ENCODE measurements around the gene PRSS57.
"Not testable (repeated sequence)": the region's sequence is repeated elsewhere in the genome, so short reads cannot be mapped to it uniquely, and the experiment has no call there.

Gene PRSS57

GRCh38 chr19:666985-667573, 28.2 kb downstream of the PRSS57 start:
- H3K79me1 ChIP-seq (ENCODE audit: low read depth, low read length); H3K4me3 ChIP-seq (ENCODE audit: low read length in 2 of 2); H3K27ac ChIP-seq (replicated peaks; ENCODE audit: low read length); H3K14ac ChIP-seq (ENCODE audit: low read length); H3K4me1 ChIP-seq (ENCODE audit: control insufficient read depth in 2 of 2, insufficient read depth in 1 of 2, low read depth in 1 of 2, low read length in 2 of 2); H3K18ac ChIP-seq (ENCODE audit: low read length); H3K23ac ChIP-seq (ENCODE audit: low read depth, low read length, poor library complexity); DNase-seq (ENCODE audit: low spot score); H2BK12ac ChIP-seq (ENCODE audit: low read length); H3K4ac ChIP-seq (ENCODE audit: low read length); H3K4me2 ChIP-seq (ENCODE audit: insufficient read depth, low read length, poor library complexity, severe bottlenecking); H4K8ac ChIP-seq (ENCODE audit: low read depth, low read length); H3K36me3 ChIP-seq (replicated peaks in 1 of 2; ENCODE audit: control insufficient read depth in 2 of 2, insufficient read depth in 2 of 2, low read length in 2 of 2); H3K27me3 ChIP-seq (ENCODE audit: control insufficient read depth in 3 of 3, insufficient read depth in 3 of 3, low read depth in 1 of 3, low read length in 3 of 3); H4K91ac ChIP-seq (ENCODE audit: low read depth, low read length, poor library complexity); H2AFZ ChIP-seq (ENCODE audit: low read length); H3K9ac ChIP-seq (ENCODE audit: low read depth, low read length, poor library complexity); H2BK5ac ChIP-seq (ENCODE audit: low read length); H2BK120ac ChIP-seq (ENCODE audit: low read depth, low read length): not testable (repeated sequence)
- Histone ChIP-seq H2BK15ac (ENCODE audit: low read length) (peak overlapping the region; percentile 78), H3K9me3 (replicated peaks in 1 of 2; ENCODE audit: control insufficient read depth in 2 of 2, insufficient read depth in 1 of 2, low read depth in 1 of 2, low read length in 2 of 2) (peaks cover 9 to 10% of the 10 kb centered on the region in 2 donors), H2AK5ac (ENCODE audit: low read depth, low read length) (peak overlapping the region; percentile 84)
- WGBS, 2 donors (ENCODE audit: extremely low coverage in 2 of 2, insufficient read length in 2 of 2, insufficient replicate concordance in 1 of 2): no CpG with 5 or more reads among the region's 38 CpGs

- Histone ChIP-seq H2BK12ac (ENCODE audit: low read length) (peak overlapping the region; percentile 41), H3K4me2 (ENCODE audit: insufficient read depth, low read length, poor library complexity, severe bottlenecking) (peak overlapping the region; percentile 25), H3K79me1 (ENCODE audit: low read depth, low read length) (peaks cover 26% of the 10 kb centered on the region), H4K8ac (ENCODE audit: low read depth, low read length) (peak overlapping the region; percentile 92), H2BK15ac (ENCODE audit: low read length) (peak overlapping the region; percentile 85), H3K4me3 (ENCODE audit: low read length in 2 of 2) (peak overlapping the region in 1 of 2 donors; percentile 7), H2AK5ac (ENCODE audit: low read depth, low read length) (peak overlapping the region; percentile 56), H3K18ac (ENCODE audit: low read length) (peak overlapping the region; percentile 98), H3K36me3 (replicated peaks in 1 of 2; ENCODE audit: control insufficient read depth in 2 of 2, insufficient read depth in 2 of 2, low read length in 2 of 2) (peaks cover 0 to 2% of the 10 kb centered on the region in 2 donors), H3K4ac (ENCODE audit: low read length) (no peak overlapping the region), H3K27me3 (ENCODE audit: control insufficient read depth in 3 of 3, insufficient read depth in 3 of 3, low read depth in 1 of 3, low read length in 3 of 3) (peaks cover 0 to 2% (median 0%) of the 10 kb centered on the region in 3 experiments), H3K4me1 (ENCODE audit: control insufficient read depth in 2 of 2, insufficient read depth in 1 of 2, low read depth in 1 of 2, low read length in 2 of 2) (peaks cover 14 to 16% of the 10 kb centered on the region in 2 donors), H4K91ac (ENCODE audit: low read depth, low read length, poor library complexity) (no peak overlapping the region), H2BK5ac (ENCODE audit: low read length) (no peak overlapping the region), H3K14ac (ENCODE audit: low read length) (peak overlapping the region; percentile 94), H3K27ac (replicated peaks; ENCODE audit: low read length) (no peak overlapping the region), H2AFZ (ENCODE audit: low read length) (peak overlapping the region; percentile 86), H3K9ac (ENCODE audit: low read depth, low read length, poor library complexity) (peak overlapping the region; percentile 70), H2BK120ac (ENCODE audit: low read depth, low read length) (peak overlapping the region; percentile 87), H3K23ac (ENCODE audit: low read depth, low read length, poor library complexity) (peak overlapping the region; percentile 85), H3K9me3 (replicated peaks in 1 of 2; ENCODE audit: control insufficient read depth in 2 of 2, insufficient read depth in 1 of 2, low read depth in 1 of 2, low read length in 2 of 2) (peaks cover 9 to 10% of the 10 kb centered on the region in 2 donors)
- WGBS, 2 donors (ENCODE audit: extremely low coverage in 2 of 2, insufficient read length in 2 of 2, insufficient replicate concordance in 1 of 2): no CpG with 5 or more reads among the region's 24 CpGs
- peak; percentile 87 for DNase-seq (ENCODE audit: low spot score)
These were observed 30.3 kb downstream of the PRSS57 start for GRCh38 chr19:664913-665443.

- Histone ChIP-seq H3K27me3 (ENCODE audit: control insufficient read depth in 3 of 3, insufficient read depth in 3 of 3, low read depth in 1 of 3, low read length in 3 of 3) (peaks cover 0 to 2% (median 0%) of the 10 kb centered on the region in 3 experiments), H3K27ac (replicated peaks; ENCODE audit: low read length) (peak overlapping the region; percentile 76), H4K91ac (ENCODE audit: low read depth, low read length, poor library complexity) (no peak overlapping the region), H2BK15ac (ENCODE audit: low read length) (peak overlapping the region; percentile 3), H3K9me3 (replicated peaks in 1 of 2; ENCODE audit: control insufficient read depth in 2 of 2, insufficient read depth in 1 of 2, low read depth in 1 of 2, low read length in 2 of 2) (peaks cover 9 to 10% of the 10 kb centered on the region in 2 donors), H3K4me1 (ENCODE audit: control insufficient read depth in 2 of 2, insufficient read depth in 1 of 2, low read depth in 1 of 2, low read length in 2 of 2) (peaks cover 14 to 16% of the 10 kb centered on the region in 2 donors), H4K8ac (ENCODE audit: low read depth, low read length) (no peak overlapping the region), H2AFZ (ENCODE audit: low read length) (peak overlapping the region; percentile 92), H3K18ac (ENCODE audit: low read length) (peak overlapping the region; percentile 80), H3K9ac (ENCODE audit: low read depth, low read length, poor library complexity) (no peak overlapping the region), H2BK12ac (ENCODE audit: low read length) (no peak overlapping the region), H3K14ac (ENCODE audit: low read length) (no peak overlapping the region), H3K4me3 (ENCODE audit: low read length in 2 of 2) (peak overlapping the region; percentile 42 to 80), H3K79me1 (ENCODE audit: low read depth, low read length) (peaks cover 36% of the 10 kb centered on the region), H2BK5ac (ENCODE audit: low read length) (no peak overlapping the region), H3K4me2 (ENCODE audit: insufficient read depth, low read length, poor library complexity, severe bottlenecking) (no peak overlapping the region), H3K36me3 (replicated peaks in 1 of 2; ENCODE audit: control insufficient read depth in 2 of 2, insufficient read depth in 2 of 2, low read length in 2 of 2) (peaks cover 0 to 2% of the 10 kb centered on the region in 2 donors), H3K4ac (ENCODE audit: low read length) (peak overlapping the region; percentile 26), H3K23ac (ENCODE audit: low read depth, low read length, poor library complexity) (peak overlapping the region; percentile 69), H2BK120ac (ENCODE audit: low read depth, low read length) (no peak overlapping the region), H2AK5ac (ENCODE audit: low read depth, low read length) (peak overlapping the region; percentile 98)
- WGBS, 2 donors (ENCODE audit: extremely low coverage in 2 of 2, insufficient read length in 2 of 2, insufficient replicate concordance in 1 of 2): no CpG with 5 or more reads among the region's 18 CpGs
- DNase-seq (ENCODE audit: low spot score): no peak
These were observed 31.6 kb downstream of the PRSS57 start for GRCh38 chr19:663682-664117.

- Histone ChIP-seq H3K36me3 (replicated peaks in 1 of 2; ENCODE audit: control insufficient read depth in 2 of 2, insufficient read depth in 2 of 2, low read length in 2 of 2) (peaks cover 3 to 6% of the 10 kb centered on the region in 2 donors), H3K4me1 (ENCODE audit: control insufficient read depth in 2 of 2, insufficient read depth in 1 of 2, low read depth in 1 of 2, low read length in 2 of 2) (peaks cover 14 to 16% of the 10 kb centered on the region in 2 donors), H3K23ac (ENCODE audit: low read depth, low read length, poor library complexity) (peak within 1 kb of the TSS; percentile 69), H3K79me1 (ENCODE audit: low read depth, low read length) (peaks cover 41% of the 10 kb centered on the region), H2BK12ac (ENCODE audit: low read length) (no peak within 1 kb of the TSS), H3K4me2 (ENCODE audit: insufficient read depth, low read length, poor library complexity, severe bottlenecking) (peak within 1 kb of the TSS; percentile 92), H2BK120ac (ENCODE audit: low read depth, low read length) (no peak within 1 kb of the TSS), H3K18ac (ENCODE audit: low read length) (peak within 1 kb of the TSS; percentile 99), H3K27ac (replicated peaks; ENCODE audit: low read length) (peak within 1 kb of the TSS; percentile 76), H3K27me3 (ENCODE audit: control insufficient read depth in 3 of 3, insufficient read depth in 3 of 3, low read depth in 1 of 3, low read length in 3 of 3) (peaks cover 0 to 2% (median 0%) of the 10 kb centered on the region in 3 experiments), H4K91ac (ENCODE audit: low read depth, low read length, poor library complexity) (no peak within 1 kb of the TSS), H2AFZ (ENCODE audit: low read length) (peak within 1 kb of the TSS; percentile 92), H4K8ac (ENCODE audit: low read depth, low read length) (no peak within 1 kb of the TSS), H3K4me3 (ENCODE audit: low read length in 2 of 2) (peak within 1 kb of the TSS; percentile 71 to 95), H2AK5ac (ENCODE audit: low read depth, low read length) (peak within 1 kb of the TSS; percentile 98), H3K4ac (ENCODE audit: low read length) (peak within 1 kb of the TSS; percentile 37), H2BK5ac (ENCODE audit: low read length) (peak within 1 kb of the TSS; percentile 95), H3K9ac (ENCODE audit: low read depth, low read length, poor library complexity) (peak within 1 kb of the TSS; percentile 99), H2BK15ac (ENCODE audit: low read length) (peak within 1 kb of the TSS; percentile 78), H3K9me3 (replicated peaks in 1 of 2; ENCODE audit: control insufficient read depth in 2 of 2, insufficient read depth in 1 of 2, low read depth in 1 of 2, low read length in 2 of 2) (peaks cover 9 to 10% of the 10 kb centered on the region in 2 donors), H3K14ac (ENCODE audit: low read length) (peak within 1 kb of the TSS; percentile 99)
- peak; percentile 86 for DNase-seq (ENCODE audit: low spot score)
- no CpG with 5 or more reads among the region's 97 CpGs for WGBS, 2 donors (ENCODE audit: extremely low coverage in 2 of 2, insufficient read length in 2 of 2, insufficient replicate concordance in 1 of 2)
These were observed 32.1 kb downstream of the PRSS57 start, which contains the start of gene RNF126 for GRCh38 chr19:662962-663681. TSS of gene RNF126 (minus strand) at chr19:663214. CDS start at chr19:663121, 93 bp downstream.
